ENCODE measurements around the gene CLEC4C. TPM values are rescaled to one million over a fixed set of nuclear protein-coding genes. Genes with fewer than 3 reads are reported as not detected.
"Not testable (repeated sequence)": the region's sequence is repeated elsewhere in the genome, so short reads cannot be mapped to it uniquely, and the experiment has no call there.

Gene CLEC4C
- total RNA-seq, 1 donor from 2014 or later: not detected

DNA sequence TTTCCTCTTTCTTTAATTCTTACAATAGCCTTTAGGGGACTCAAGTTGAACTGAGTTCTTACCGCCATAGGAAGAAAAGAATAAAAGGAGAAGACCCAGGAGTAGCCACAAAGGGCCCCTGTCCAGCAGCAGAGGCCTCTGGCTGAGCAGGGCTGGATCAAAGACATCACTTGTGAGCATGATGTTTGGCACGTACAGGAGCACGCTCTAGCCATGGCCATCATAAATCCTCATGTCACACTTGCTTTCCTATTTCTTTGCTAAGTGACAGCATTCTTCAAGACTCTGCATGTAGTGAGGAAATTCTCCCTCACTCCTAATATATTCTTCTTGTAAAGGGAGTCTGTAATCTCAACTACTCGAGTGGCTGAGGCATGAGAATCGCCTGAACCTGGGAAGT, 15.7 kb downstream of the CLEC4C start:
- no peak for DNase-seq
- intact Hi-C loops (cut with micrococcal nuclease): no loop called here
- no peak for ATAC-seq

DNA sequence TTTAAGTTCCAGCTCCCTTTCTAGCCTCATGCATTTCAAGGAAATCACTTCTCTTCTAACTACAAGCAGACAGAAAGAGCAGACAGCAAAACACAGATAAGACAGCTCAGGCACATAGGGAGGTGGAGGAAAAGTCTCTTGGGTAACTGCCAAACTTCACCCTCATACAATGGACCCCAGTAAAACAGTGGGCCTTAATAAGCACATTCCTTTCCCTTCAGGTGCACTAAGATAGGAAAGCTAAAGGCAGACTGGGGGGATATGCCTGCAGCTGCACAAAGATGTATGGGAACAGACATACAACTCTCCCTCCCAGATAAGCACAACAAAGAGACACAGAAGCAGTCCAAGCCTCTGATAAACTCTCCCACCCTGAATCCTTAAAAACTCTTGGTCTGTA, 16.2 kb downstream of the CLEC4C start:
- DNase-seq; ATAC-seq; intact Hi-C loops (cut with micrococcal nuclease): not testable (repeated sequence)

DNA sequence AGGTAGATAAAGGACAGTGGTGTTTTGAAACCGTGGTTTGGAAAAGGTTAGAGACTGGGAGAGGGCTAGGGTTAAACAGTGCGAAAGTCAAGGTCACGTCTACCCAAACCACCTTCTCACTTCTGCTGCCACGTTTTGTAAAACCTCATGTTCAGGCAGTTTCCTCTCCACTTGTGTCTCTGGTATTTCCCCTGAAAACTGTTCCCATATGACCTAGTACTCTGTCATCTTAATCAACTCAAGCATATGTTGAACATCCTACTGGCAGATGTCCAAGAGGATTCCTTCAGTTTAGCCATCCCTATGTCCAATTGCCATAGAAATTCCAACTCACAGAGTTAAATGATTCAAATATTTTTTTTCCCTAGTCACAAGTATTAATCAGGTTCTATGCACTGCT, 17.4 kb downstream of the CLEC4C start:
- DNase-seq (no peak), ATAC-seq (no peak)
- intact Hi-C loops (cut with micrococcal nuclease): no loop called here

DNA sequence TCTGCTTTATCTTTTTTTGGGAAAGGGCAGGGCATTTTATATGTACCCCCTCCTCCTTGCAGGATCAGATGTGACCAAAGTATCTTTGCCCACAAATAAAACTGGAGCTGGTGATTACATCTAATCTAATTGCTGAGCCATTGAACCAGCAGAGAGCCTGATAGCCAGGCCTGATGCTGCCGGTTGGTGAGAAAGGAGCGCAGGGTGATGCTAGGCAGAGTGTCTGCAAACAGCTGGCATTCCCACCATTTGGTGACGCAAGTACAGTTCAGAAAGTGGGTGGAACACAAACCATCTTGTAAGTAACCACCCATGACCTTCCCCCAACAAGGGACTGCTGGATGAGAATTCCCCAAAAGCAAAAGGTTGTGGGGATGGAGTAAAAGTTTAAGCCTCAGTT, 23.2 kb downstream of the CLEC4C start:
- intact Hi-C loops (cut with micrococcal nuclease): no loop called here

DNA sequence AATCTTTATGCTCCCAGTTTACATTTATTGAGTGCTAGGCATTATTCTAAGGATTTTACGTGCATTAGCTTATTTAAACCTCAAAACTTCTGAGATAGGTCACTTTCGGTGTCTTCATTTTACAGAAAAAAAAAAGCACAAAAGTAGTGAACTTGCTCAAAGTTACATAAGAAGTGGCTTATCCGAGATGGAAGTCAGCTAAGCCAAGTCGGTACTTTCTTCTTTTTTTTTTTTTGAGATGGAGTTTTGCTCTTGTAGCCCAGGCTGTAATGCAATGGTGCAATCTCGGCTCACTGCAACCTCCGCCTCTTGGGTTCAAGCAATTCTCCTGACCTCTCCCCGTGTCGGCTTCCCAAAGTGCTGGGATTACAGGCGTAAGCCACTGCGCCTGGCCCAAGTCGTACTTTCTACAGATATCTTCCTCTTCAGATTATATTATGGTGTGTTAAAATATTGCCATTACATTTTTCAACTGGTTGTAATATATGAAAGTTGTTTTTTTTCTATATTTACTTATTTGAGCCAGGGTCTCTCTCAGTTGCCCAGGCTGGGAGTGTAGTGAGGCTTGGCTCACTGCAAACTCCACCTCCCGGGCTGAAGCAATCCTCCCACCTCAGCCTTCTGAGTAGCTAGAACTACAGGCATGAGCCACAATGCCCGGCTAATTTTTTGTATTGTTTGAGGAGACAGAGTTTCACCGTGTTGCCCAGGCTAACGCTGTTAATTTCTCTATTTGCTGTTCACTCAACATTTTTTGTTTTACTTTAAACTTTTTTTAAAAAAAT, 27.0 kb downstream of the CLEC4C start:
- ATAC-seq (no peak), DNase-seq (no peak)
- intact Hi-C loops (cut with micrococcal nuclease): no loop called here

More for the DNA sequence above, 23.2 kb downstream of the CLEC4C start:
- DNase-seq (no peak), ATAC-seq (no peak)

DNA sequence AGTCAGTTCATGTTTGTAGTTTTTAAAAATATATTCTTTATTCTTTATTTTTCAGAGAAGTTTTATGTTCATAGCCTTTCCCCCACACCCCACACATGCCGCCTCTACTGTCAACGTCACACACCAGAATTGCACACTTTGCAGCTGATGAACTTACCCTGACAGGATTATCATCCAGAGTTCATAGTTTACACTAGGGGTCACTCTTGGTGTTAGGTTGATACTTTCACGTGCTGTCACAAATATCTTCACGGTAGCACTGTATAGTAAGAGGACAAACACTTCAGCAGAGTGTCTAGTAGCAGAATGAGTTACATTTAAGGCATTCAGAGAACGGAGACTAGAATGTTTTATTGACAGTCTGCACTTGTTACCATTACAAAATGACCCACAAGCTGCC, 30.8 kb downstream of the CLEC4C start:
- intact Hi-C loops (cut with micrococcal nuclease): no loop called here
- no peak for DNase-seq
- ATAC-seq: peak; percentile 29

DNA sequence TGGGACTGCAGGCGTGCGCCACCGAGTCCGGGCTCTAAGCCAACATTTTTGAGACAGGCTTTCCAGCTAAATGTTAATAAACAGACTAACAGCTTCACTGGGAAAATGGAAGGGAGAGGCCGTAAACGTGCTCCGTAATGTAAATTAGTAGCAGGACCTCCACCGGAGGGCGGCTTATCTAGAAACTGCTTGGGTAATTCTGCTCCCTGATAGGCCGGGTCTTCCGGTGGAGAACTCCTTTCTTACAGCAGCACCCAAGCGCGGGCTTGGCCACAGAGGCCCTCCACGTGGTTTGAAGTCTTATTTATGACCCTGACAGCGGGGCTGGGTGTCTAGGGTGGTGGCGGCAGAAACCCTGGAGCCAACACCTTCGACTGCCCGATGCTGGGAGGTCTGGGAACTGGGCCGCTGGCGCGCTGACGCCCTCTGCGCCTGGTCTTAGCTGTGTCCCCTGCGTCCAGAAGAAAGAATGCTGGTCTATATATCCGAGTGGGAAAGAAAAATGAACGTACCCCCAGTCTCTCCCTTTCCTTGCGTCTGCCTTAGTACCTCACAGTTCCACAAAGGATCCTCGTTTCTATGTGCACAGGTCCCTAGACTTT, 34.2 kb downstream of the CLEC4C start:
- DNase-seq (no peak), ATAC-seq (no peak)
- intact Hi-C loops (cut with micrococcal nuclease): no loop called here

DNA sequence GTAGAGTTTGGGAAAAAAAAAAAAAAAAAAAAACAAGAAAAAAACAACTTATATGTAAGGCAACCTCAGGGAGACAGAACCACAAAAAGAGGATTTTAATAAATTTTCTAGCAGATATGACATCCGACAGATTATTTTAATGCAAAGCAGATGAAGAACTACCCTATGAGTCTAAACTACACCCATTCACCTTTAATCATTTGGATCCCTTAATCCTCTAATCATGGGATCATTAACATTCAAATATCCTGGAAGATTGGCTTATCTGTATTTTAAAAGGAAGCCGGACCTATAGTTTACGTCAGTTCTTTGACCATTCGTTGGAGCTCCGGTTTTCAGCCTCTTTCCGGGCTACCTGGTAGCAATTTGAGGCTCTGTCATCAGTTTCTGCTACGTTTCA, 36.0 kb downstream of the CLEC4C start, which contains the start of gene DPPA3:
DPPA3 (plus strand) TSS at position 301 of the 400 bp plus-strand sequence. CDS start 138 bp downstream, outside the sequence.
- intact Hi-C loops (cut with micrococcal nuclease): no loop called here
- ATAC-seq: no peak
- no peak for DNase-seq

DNA sequence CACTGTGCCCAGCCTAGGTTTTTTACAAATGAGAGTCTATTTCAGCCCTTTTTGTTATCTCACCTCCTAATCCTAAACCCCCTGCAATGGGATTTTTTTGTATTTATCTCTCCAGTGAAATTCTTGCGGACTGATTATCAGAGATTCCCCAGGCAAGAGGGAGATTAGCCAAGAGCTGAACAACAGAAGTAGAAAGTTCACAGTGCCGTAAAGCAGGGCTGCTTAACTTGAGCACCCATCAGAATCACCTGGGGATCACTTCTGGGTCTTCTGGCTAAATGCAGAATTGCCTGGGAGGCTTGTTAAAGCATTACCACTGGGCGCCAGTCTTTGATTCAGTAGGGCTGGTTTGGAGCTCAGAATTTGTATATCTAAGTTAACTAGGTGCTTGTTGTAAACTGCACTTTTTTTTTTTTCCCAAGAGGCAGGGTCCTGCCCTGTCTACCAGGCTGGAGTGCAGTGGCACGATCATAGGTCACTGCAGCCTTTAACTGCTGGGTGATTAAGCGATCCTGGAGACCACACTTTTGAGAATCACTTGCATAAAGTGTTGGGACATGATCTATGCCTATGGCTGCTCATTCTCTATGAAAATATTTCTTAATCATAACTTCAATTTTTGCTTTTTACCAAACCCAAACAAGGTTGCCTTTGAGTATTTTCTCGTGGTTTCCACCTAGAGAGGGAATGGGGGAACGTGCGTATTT, 37.1 kb downstream of the CLEC4C start:
- DNase-seq (no peak), ATAC-seq (no peak)
- intact Hi-C loops (cut with micrococcal nuclease): no loop called here

DNA sequence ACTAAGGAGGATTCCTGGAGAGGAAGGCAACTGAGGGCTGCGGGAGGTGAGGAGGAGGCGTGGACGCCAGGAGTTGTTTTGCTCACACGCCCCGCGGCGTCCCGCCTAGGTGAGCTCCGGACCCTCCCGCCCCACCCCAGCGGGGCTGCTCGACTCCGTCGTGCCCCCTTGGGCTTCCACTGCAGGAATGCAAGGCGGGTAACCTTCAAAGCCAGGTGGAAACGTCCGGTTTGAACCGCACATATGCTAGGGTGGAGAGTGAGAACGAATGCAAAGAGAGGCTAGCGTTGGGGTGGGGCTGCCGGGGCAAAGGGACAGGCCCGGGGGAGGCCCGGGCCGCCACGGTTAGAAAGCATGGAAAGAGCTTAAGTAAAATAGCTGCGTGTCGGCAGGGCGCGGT, 41.3 kb downstream of the CLEC4C start:
- intact Hi-C loops (cut with micrococcal nuclease): no loop called here

DNA sequence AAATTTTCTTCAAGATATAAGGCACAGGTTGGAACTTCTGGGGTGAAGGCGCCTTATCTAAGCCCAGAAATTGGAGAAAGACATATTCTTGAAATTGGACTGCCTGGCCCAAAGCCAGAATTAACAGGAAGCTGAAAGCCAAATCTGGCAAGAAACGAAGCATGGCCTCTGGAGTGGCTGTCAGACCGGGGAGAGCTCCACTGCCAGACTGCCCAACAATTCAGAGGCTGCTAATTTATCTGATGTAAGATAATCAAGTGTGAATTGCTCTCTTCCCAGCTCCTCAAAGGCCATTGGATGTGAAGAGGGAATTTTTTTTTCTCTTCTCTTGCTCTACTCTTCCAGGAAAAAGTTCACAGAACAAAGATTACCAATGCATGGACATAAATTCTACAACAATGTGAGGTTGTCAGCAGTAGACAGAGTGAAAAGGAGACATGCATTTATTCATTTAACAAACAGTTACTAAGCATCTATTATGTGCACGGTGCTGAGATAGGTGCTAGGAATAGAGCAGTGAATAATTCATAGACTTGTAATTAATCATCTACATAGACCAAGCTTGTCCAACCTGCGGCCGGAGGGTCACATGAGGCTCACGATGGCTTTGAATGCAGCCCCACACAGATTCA, 51.5 kb downstream of the CLEC4C start, which contains the start of gene GDF3:
GDF3 (minus strand) TSS at position 210 of the 632 bp plus-strand sequence; CDS start at position 163, 47 bp downstream.
- ATAC-seq: peak; percentile 47
- no peak for DNase-seq
- intact Hi-C loops (cut with micrococcal nuclease): no loop called here

More for the DNA sequence above, 41.3 kb downstream of the CLEC4C start:
- ATAC-seq: no peak
- no peak for DNase-seq

DNA sequence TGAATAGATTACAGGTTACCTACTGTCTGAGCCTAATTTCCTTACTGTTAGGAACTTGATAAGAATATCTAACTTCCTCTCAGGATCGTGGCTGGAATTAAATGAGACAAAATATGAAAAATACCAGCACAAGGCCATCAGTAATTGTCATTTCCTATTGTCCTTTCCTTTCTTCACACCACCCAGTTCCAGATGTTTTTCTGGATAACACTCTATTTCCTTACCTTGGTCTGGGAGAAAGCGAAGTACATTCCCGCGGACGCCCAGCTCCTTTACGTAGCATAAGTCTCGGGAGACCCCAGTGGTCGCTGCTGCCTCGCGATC, 52.0 kb downstream of the CLEC4C start:
- ATAC-seq: peak; percentile 43
- intact Hi-C loops (cut with micrococcal nuclease): no loop called here
- DNase-seq: no peak

DNA sequence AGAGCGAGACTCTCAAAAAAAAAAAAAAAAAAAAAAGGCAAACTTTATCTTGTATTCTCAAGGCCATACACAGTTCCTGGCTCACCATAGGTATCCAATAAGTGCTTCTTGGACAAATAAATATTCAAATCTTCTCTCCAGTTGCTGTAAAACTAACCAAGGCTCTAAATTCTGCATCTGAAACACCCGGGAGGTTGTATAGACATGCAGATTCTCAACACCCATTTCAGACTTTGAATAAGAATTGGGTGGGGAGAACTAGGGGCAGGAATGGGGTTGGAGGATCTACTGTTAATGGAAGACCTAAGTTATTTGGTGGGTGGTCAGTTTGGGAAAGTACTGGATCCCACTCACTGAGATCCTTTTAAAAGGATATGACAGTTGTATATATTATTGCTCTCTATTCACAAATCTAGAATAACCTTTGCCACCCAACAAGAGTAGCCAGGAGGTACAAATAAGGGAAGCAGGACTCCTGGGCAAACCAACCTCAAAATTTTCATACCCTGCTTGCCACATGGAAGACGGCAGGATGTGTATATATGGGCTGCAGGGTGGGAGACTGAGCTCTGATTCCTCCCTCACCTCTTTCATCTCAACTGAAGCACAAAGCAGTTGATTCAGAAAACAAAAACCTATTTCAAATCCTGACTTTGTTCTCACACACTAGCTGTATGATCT, 52.5 kb downstream of the CLEC4C start:
- intact Hi-C loops (cut with micrococcal nuclease): no loop called here
- no peak for DNase-seq
- no peak for ATAC-seq

DNA sequence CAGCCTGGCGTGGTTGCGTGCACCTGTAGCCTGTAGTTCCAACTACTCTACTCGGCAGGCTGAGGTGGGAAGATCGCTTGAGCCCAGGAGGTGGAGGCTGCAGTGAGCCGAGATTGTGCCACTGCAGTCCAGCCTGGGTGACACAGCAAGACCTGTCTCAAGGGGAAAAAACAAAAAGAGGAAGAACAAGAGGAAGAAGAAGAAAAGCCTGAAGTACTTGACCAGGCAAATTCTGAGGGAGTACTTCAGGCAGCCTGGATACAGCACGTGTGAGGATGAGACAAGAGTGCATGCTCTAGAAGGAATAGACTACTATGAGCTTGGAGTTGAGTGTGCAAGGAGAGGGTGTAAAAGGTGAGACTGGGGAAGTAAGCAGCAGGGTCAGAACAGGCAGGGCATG, 53.4 kb downstream of the CLEC4C start:
- no peak for ATAC-seq
- intact Hi-C loops (cut with micrococcal nuclease): no loop called here
- no peak for DNase-seq

DNA sequence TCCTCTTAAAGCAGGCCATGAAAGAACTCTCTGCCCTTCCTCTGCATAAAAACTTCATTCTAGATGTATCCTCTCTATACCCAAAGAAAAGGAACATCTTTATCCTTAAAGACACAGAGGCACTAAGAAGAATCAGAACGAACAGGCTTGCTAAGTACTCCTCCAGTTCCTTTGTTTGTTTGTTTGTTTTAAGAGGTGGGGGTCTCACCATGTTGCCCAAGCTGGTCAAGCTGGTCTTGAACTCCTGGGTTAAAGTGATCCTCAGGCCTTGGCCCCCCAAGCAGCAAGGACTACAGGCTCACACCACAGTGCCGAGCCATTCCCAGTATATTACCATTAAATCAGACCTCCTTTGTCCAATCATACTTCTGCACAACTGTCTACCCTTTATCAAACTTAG, 65.6 kb downstream of the CLEC4C start:
- no peak for DNase-seq
- ATAC-seq: no peak
- intact Hi-C loops (cut with micrococcal nuclease): no loop called here

Data from left ventricle myocardium superior (tissue), 1 donor.